ENCODE measurements around the gene ADGRD2. TPM values are rescaled to one million over a fixed set of nuclear protein-coding genes. Genes with fewer than 3 reads are reported as not detected.

The ADGRD2 gene
- total and polyA plus RNA-seq, 2 donors from 2014 or later, result not detected

DNA sequence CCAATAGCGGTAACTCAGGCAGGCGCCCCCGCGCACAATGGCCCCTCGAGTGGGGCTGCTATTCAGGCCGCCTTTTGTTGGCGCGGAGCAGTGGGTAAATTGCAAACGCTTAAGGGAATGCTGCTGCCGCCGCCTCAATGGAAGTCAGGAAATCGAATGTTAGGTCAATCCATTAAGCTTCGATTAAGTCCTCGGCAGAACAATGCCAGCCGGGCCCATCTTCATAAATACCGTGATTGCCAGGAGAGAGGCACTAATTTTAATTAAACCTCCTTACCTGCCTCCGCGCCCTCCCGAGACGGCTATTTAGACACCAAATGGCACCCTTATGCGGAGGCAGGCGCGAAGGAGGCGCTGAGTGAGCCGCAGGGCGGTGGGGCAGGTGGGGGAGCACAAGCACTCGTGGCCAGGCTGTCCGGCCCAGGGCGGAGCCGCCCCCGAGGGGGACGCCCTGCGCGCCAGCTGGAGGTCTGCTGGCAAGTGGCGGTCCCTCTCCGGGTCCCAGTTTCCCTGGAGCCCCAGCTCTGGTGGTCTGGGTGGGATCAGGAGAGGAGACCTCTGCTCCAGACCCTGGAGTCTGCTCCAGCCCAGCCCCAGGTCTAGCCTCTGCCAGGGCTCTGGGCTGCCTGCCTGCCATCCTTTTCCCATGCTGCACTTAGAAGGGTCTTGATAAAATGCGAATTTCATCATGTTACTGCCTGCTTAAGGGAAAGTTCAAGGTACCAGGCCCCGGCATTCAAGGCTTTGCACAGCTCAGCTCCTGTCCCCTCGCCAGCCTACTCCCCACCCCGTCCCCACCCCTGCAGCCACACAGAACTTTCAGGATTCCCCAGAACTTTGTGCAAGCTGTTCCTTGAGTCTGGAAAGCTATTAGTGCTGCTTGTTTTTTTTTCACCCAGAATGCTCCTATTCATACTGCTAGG lies 37.3 kb downstream of the ADGRD2 start:
- Histone ChIP-seq H3K36me3 (ENCODE audit: control insufficient read depth in 2 of 3, insufficient read depth in 3 of 3, low read length in 3 of 3) (no peaks in the 10 kb centered on the region), H3K9ac (ENCODE audit: low read length in 3 of 3) (no peak overlapping the region), H3K27me3 (ENCODE audit: control insufficient read depth, insufficient read depth, low read length) (peaks cover 11% of the 10 kb centered on the region), H3K9me3 (ENCODE audit: control insufficient read depth in 2 of 3, insufficient read depth in 1 of 3, low read length in 3 of 3) (peaks cover 0 to 4% (median 0%) of the 10 kb centered on the region in 3 donors), H3K4me1 (ENCODE audit: control insufficient read depth in 2 of 3, insufficient read depth in 2 of 3, low read depth in 1 of 3, low read length in 3 of 3) (no peaks in the 10 kb centered on the region), H3K27ac (ENCODE audit: low read depth in 2 of 2, low read length in 2 of 2) (no peak overlapping the region), H3K4me3 (ENCODE audit: low read length in 3 of 3) (no peak overlapping the region)
- no peak for DNase-seq
- intact Hi-C loops (cut with DNase I), result no loop called here
- FAIRE-seq, result no peak
- TF ChIP-seq, protein P1, sequence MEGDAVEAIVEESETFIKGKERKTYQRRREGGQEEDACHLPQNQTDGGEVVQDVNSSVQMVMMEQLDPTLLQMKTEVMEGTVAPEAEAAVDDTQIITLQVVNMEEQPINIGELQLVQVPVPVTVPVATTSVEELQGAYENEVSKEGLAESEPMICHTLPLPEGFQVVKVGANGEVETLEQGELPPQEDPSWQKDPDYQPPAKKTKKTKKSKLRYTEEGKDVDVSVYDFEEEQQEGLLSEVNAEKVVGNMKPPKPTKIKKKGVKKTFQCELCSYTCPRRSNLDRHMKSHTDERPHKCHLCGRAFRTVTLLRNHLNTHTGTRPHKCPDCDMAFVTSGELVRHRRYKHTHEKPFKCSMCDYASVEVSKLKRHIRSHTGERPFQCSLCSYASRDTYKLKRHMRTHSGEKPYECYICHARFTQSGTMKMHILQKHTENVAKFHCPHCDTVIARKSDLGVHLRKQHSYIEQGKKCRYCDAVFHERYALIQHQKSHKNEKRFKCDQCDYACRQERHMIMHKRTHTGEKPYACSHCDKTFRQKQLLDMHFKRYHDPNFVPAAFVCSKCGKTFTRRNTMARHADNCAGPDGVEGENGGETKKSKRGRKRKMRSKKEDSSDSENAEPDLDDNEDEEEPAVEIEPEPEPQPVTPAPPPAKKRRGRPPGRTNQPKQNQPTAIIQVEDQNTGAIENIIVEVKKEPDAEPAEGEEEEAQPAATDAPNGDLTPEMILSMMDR (IDR thresholded peaks at IDR 0.05; ENCODE audit: borderline replicate concordance, extremely low read depth, insufficient read depth), result no peak

DNA sequence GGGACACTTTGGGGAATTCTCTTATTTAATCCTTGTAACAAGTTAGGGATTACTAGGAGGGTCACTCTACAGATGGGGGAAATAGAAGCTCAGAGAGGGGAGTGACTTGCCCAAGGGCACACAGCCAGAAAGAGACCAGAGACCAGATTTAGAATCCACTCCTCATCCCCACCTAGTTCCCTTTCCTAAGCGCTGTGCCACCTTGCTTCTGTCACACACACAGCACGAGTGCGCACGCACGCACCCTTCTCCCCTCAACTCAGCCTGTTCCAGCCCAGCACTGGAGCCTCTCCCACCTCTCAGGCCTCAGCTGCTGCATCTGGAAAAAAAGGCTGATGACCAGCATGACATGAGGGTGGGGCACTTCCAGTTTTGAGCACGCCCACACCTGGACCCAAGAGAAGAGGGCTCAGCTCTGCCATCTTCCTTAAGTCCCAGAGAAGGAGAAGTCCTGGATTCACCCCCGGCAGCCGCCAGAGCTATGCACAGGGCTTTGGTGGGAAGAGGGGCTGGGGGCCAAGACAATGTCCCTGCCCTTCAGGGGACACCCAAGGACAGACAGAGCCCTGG lies 38.5 kb downstream of the ADGRD2 start:
- Histone ChIP-seq H3K9ac (ENCODE audit: low read length in 3 of 3) (no peak overlapping the region), H3K36me3 (ENCODE audit: control insufficient read depth in 2 of 3, insufficient read depth in 3 of 3, low read length in 3 of 3) (no peaks in the 10 kb centered on the region), H3K4me1 (ENCODE audit: control insufficient read depth in 2 of 3, insufficient read depth in 2 of 3, low read depth in 1 of 3, low read length in 3 of 3) (no peaks in the 10 kb centered on the region), H3K4me3 (ENCODE audit: low read length in 3 of 3) (no peak overlapping the region), H3K27me3 (ENCODE audit: control insufficient read depth, insufficient read depth, low read length) (peaks cover 11% of the 10 kb centered on the region), H3K27ac (ENCODE audit: low read depth in 2 of 2, low read length in 2 of 2) (no peak overlapping the region), H3K9me3 (ENCODE audit: control insufficient read depth in 2 of 3, insufficient read depth in 1 of 3, low read length in 3 of 3) (no peaks in the 10 kb centered on the region)
- TF ChIP-seq, protein P1 (IDR thresholded peaks at IDR 0.05; ENCODE audit: borderline replicate concordance, extremely low read depth, insufficient read depth), result no peak
- FAIRE-seq (no peak), DNase-seq (no peak)
- intact Hi-C loops (cut with DNase I), result no loop called here

DNA sequence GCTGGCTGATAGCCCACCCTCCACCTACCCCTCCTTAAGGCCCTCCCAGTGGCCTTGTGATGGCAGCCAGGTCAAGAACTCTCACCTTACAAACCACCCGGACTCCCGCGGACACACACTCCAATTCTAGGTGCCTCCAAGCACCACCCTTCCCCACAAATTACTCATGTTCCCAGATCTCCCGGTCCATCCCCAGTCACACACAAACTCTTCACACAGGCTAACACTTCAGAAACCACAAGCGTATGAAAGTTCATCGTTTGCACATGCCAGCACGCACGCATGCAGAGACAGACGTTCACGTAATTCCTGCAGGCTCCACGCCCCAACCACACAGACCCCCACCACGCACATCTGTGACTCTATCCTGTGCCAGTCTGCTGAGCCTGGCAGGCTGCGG lies 39.0 kb downstream of the ADGRD2 start:
- H3K36me3 ChIP-seq (ENCODE audit: control insufficient read depth in 2 of 3, insufficient read depth in 3 of 3, low read length in 3 of 3), result no peaks in the 10 kb centered on the region
- H3K27me3 ChIP-seq (ENCODE audit: control insufficient read depth, insufficient read depth, low read length), result peaks cover 11% of the 10 kb centered on the region
- H3K9me3 ChIP-seq (ENCODE audit: control insufficient read depth in 2 of 3, insufficient read depth in 1 of 3, low read length in 3 of 3), result no peaks in the 10 kb centered on the region
- intact Hi-C loops (cut with DNase I), result no loop called here
- DNase-seq, result no peak
- no peaks in the 10 kb centered on the region for H3K4me1 ChIP-seq (ENCODE audit: control insufficient read depth in 2 of 3, insufficient read depth in 2 of 3, low read depth in 1 of 3, low read length in 3 of 3)
- no peak overlapping the region for H3K9ac ChIP-seq (ENCODE audit: low read length in 3 of 3)
- no peak for FAIRE-seq
- H3K27ac ChIP-seq (ENCODE audit: low read depth in 2 of 2, low read length in 2 of 2), result no peak overlapping the region
- TF ChIP-seq, protein P1 (IDR thresholded peaks at IDR 0.05; ENCODE audit: borderline replicate concordance, extremely low read depth, insufficient read depth), result no peak
- H3K4me3 ChIP-seq (ENCODE audit: low read length in 3 of 3), result no peak overlapping the region

Data from kidney (tissue), 14 donors.